HG03108 (cell line): ENCODE results near the gene ZNF80.
A peak's percentile ranks its signal among the peaks of the same experiment; 100 is the strongest.
"Not testable (repeated sequence)": the region's sequence is repeated elsewhere in the genome, so short reads cannot be mapped to it uniquely, and the experiment has no call there.

Experiments used
- ATAC-seq: cut with Tn5 transposase; IDR thresholded peaks from one replicate; pipeline ENCODE4 v1.9.1; 2021; ENCODE audit warnings: moderate library complexity; ENCODE audit not compliant: unreplicated experiment

The ZNF80 gene

DNA sequence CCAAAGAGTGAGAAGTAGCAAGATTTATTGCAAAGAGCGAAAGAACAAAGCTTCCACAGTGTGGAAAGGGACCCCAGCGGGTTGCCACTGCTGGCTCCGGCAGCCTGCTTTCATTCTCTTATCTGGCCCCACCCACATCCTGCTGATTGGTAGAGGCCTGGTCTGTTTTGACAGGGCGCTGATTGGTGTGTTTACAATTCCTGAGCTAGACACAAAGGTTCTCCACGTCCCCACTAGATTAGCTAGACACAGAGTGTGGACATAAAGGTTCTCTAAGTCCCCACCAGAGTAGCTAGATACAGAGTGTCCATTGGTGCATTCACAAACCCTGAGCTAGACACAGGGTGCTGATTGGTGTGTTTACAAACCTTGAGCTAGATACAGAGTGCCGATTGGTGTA, at the start of gene ZNF80:
Gene ZNF80, minus strand, starts transcription at position 101 of the 400 bp plus-strand sequence. CDS start 504 bp downstream, outside the sequence.
- not testable (repeated sequence) for ATAC-seq

DNA sequence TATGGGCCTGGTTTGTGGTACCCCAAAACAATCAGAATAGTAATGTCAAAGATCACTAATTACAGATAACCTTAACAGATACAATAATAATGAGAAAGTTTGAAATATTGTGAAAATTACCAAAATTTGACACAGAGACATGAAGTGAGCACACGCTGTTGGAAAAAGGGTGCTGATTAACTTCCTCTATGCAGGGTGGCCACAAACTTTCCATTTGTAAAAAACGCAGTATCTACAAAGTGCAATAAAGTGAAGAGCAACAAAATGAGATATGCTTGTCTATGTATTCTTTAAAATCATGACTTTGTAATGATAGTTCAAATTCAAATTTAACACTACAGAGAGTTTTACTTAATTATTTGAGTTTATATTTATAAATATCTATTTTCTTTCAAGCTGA, 48.9 kb upstream of the ZNF80 start:
- no peak for ATAC-seq

DNA sequence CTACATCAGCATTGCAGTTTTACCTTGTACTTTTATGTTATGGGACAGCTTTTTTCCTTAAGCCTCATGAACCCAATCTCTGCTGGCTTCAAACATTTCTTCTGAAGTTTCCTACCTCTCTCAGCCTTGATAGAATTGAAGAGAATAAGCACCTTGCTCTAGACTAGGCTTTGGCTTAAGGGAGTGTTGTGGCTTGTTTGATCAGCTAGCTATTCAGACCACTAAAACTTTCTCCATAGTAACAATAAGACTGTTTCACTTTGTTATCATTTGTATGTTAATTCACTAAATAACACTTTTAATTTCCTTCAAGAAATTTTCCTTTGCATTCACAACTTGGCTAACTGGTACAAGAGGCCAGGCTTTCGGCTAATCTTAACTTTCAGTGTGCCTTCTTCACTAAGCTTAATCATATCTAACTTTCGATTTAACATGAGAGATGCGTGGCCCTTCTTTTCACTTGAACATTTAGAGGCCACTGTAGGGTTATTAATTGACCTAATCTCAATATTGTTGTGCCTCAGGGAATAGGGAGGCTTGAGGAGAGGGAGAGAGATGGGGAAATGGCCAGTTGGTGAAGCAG, 48.4 kb upstream of the ZNF80 start:
- ATAC-seq = no peak

DNA sequence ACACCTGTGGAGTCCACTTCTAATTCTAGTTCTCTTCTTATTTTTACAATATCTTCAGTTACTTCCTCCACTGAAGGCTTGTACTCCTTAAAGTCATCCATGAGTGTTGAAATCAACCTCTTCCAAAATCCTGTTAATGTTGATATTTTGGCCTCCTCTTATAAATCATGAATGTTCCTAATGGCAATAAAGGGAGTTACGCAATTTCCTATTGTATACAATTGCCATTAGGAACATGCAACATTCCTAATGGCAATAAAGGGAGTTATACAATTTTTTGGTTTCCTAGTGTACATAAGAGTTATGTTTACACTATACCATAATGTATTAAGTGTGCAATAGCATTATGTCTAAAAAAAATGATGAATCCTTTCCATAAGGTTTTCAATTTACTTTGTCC, 47.3 kb upstream of the ZNF80 start:
- no peak for ATAC-seq

DNA sequence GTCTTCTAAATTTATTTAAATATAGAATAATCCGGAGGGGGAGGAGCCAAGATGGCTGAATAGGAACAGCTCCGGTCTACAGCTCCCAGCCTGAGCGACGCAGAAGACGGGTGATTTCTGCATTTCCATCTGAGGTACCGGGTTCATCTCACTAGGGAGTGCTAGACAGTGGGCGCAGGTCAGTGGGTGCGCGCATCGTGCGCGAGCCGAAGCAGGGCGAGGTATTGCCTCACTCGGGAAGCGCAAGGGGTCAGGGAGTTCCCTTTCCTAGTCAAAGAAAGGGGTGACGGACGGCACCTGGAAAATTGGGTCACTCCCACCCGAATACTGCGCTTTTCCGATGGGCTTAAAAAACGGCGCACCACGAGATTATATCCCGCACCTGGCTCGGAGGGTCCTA, 39.5 kb upstream of the ZNF80 start:
- not testable (repeated sequence) for ATAC-seq

DNA sequence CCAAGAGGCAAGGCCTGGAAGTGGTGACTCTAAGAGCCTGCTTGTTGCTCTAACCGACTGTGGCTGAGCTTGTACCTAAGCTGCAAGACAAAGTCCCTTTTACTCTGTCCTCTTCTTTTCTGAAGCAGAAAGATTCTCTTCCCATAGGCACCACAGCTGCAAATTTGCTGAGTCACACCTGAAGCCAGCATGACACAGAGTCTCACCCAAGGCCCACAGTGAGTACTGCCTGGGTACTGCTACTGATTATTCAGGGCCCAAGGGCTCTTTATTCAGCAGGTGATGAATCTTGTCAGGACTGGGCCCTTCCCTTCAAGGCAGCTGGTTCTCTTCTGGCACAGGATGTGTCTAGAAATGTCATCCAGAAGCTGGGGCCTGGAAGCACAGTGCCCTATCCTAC, 37.6 kb upstream of the ZNF80 start:
- ATAC-seq = no peak

DNA sequence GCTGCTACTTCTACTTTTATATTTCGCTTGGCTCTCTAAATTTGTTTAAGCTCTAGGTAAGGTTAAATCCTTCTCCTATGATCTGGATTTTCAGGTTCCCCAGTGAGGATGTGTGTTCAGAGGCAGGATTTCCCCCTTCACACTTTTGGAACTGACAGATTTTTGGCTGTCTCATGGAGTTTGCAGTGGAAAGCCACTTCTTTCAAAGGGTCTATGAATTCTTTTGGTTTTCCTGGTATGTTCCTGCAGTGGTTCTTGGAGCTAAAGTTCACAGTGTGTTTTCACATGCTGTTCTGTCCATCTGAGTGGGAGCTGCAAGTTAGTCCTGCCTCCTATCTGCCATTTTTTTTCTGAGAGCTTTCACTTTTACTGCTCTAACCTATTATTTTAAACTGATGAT, 34.9 kb upstream of the ZNF80 start:
- ATAC-seq = no peak

DNA sequence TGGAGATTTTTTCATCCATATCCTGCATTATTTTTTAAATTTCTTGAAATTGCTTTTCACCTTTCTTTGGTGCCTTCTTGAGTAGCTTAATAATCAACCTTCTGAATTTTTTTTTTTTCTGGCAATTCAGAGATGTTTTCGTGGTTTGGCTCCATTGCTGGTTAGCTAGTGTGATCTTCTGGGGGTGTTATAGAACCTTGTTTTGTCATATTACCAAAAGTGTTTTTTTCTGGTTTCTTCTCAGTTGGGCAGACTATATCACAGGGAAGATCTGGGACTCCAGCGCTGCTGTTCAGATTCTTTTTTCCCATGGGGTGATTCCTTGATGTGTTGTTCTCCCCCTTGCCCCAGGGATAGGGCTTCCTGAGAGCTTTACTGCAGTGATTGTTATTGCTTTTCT, 32.6 kb upstream of the ZNF80 start:
- no peak for ATAC-seq

DNA sequence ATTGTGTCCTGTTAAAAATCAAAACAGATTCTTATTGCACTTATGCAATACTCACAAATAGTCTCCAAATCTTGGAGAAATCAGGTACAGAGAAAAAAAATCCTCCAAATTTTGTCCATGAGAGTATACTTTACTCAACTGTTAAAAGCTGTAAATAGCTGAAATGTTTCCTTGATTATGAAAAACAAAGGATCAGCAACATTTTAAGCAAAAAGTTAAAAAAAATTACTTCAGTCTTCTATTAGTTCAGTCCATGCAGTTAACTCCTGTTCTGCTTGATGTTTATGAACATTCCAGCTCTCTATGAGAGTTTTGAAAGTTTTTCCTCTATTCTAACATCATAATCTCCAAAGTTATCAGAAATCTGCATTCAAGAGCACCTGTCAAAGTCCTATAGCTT, 22.8 kb upstream of the ZNF80 start:
- no peak for ATAC-seq

DNA sequence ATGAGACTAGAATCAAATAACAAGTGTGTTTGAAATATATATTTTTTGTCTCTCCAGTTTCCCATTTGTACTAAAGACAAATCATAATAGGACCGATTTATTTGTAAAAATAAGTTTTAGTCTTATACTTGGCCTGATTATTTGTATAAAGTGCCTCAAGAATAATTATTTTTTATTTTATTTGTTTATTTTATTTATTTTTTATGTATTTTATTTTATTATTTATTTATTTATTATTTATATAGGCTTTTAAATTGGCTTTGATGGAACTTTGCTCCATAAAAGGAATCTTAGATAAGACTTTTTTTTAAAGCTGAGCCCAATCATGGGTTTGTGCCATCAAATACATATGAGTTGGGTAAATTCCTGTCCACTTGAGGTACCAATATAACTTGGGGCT, 22.2 kb upstream of the ZNF80 start:
- ATAC-seq = no peak

DNA sequence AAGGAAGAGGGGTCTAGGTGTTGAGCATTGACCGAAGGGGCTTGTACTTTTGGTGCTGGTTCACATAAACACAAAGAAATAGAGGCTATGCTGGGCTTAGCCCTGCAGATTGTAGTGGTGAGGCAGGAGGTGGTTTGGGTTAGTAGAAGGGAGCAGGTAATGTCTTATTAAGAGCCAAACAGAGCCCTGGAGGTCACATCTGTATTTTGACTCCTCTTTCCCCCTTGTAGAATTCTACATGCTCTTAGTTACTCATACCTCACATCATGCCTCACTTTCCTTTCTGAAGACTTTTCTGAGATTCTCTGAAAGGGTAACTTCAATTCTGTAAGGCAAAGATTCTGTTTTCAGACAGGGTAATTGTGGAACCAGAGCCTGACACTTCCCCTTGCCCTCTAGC, 16.1 kb upstream of the ZNF80 start:
- no peak for ATAC-seq

DNA sequence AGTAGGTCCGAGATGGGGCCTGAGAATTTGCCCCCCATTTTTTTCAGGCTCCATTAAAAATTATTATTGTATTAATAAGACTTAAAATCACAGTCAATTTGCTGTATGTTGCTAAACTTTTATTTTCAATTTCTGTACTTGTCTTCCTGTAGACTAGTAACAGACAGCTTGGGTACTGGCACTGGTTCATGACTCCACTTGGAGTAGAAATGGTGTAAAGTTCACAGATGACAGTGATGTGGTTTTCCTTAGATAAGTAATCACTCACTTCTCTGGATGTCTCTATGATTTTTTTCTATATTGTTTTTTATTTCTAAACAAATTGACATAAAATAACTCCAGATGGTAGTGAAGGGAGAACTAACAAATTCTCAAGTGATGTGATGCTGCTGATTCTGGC, 15.6 kb upstream of the ZNF80 start:
- no peak for ATAC-seq

DNA sequence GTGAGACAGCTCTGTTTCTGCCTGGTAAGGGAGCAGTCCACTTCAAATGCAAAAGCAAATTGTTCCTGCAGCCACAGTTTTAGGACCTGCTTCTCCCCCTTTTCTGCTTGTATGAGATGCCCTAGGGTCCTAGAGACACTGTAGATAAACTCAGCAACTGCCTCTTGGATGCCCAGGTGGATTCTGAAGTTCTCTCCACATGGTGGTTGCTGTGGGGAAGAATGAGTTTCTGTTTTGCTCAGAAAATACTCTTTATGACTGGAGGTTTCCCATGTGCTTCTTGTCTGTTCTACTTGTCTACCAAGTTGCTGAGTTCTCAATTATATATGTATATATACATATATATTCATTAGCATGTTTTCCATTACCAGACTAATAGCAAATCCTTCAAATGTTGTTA, 5.6 kb upstream of the ZNF80 start:
- ATAC-seq = peak; percentile 91

DNA sequence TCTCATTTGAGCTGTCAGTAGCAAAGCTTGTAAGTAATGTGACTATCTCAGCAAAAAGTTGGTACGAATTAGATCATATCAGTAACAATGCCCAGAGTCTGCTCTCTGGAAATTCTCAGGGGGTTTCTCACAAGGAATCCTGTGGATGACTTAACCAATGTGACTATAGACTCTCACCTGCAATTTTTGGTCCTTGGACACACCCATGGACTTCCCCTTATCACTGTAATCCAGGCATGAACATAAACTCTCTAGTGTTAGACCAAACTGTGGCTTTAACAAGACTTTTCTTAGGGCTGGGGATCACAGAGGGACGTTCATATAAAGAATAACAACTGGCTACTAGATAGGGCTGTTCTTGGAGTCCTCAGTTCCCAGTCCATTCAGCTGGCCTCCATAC, 3.9 kb upstream of the ZNF80 start:
- ATAC-seq = no peak

DNA sequence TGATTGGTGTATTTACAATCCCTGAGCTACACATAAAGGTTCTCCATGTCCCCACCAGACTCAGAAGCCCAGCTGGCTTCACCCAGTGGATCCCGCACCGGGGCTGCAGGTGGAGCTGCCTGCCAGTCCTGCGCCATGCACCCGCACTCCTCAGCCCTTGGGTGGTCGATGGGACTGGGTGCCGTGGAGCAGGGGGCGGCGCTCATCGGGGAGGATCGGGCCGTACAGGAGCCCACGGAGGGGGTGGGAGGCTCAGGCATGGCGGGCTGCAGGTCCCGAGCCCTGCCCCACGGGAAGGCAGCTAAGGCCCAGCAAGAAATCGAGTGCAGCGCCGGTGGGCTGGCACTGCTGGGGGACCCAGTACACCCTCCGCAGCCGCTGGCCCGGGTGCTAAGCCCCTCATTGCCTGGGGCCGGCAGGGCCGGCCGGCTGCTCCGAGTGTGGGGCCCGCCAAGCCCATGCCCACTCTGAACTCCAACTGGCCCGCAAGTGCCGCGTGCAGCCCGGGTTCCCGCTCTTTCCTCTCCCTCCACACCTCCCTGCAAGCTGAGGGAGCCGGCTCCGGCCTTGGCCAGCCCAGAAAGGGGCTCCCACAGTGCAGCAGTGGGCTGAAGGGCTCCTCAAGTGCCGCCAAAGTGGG, 888 bp upstream of the ZNF80 start:
- ATAC-seq = not testable (repeated sequence)

DNA sequence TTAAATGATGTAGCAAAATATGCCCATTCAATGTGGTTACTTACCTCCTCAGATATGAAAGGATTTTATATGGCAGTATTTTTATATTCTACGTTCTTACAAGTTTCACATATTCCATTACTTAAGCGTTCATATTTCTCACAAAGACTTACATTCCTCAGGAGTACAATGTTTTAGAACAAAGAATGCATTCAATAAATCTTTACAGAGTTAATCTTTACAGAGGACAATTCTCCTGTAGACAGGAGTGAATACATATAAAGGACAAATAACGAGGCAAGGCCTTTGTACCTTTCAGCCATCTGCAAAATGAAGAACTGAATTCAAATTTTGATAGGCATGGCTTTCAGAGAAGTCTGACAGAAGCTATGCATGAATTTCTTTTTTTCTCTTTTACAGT, 1.9 kb downstream of the ZNF80 start:
- ATAC-seq = no peak

DNA sequence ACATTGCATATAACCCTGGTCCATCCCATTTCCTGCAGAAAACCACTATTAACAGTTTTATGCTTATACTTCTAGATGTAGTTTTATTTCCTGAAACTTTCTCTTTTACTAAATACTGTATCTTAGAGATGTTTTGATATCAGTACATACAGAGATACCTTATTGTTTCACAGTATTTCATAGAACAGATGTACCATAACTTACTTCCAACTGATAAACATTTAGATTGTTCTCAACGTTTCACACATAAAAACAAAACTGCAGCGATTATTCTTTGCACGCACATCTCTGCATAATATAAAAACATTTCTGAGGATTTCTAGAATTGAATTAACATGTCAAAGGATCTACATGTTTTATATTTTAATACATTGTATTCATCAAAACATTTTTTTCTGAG, 2.6 kb downstream of the ZNF80 start:
- no peak for ATAC-seq

DNA sequence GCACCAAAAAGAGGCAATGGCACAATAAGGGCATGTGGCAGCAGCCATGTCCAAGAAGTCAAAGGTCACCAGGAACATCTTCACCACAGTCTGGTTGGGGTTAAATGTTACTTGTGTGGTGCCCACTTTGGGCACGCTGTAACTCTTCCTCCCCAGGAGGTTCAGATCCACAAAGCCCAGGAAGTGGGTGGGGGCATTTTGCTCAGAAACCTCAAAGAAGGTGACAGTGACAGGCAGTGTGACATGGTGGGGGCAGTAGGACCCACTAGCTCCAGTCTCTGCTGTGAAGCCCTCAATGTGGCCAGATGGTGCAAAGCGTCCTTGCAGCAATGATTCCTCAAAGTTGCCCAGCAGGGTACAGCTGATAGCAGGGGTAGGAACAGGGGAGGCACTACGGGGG, 5.8 kb downstream of the ZNF80 start:
- ATAC-seq = no peak

DNA sequence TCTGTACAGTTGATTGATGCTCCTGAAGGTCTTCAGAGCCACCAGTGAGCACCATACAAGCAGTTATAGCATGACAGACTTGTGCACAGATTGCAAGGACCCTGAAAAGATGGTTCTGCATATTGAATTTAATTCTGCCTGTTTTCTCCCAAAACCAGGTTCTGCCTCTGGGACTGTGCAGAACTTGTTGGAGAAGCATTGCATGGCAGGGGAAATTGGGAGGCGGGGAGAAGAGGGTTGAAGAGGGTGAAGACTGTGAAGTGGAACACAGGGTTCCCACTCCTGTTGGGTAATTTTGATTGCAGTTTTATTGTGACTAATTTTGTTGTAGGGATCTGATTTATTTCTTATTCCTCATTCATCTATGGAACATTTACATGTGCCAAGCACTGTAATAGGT, 10.3 kb downstream of the ZNF80 start:
- no peak for ATAC-seq

DNA sequence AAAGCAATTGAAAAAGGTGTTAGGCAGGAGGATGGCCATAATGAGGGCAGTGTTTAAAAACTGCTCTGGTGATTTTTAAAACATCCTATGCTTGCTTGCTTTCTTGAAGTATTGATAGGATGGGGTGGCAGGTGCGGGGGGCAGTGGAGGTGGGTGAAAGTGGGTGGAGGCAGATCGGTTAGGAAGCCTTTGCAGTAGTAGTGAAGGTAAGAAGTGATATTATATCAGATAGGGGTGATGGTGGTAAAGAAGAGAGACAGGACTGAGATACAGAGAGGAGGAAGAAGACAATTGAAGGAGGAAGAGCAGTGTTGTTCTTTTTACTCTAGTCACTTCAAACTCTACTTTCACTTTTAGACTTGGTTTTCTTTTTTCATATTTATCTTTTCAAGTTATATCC, 11.1 kb downstream of the ZNF80 start:
- no peak for ATAC-seq

DNA sequence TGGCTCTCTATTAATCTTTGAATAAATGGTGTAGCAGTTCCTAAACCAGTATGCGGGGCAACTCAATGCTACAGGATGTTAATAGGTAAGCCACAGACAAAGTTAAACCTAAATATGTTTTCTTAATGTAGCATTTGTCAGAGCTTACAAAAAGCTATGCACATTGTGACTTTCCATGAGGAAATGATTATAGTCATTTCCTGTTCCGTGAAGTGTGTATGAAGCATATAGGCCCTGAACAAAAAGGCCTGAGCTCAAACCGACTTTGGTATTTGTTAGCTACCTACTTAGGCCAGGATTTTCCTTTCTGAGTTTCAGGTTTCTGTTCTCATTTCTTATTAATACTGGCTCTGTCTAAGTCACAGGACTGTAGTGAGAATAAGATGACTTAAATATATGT, 14.2 kb downstream of the ZNF80 start:
- peak; percentile 78 for ATAC-seq

DNA sequence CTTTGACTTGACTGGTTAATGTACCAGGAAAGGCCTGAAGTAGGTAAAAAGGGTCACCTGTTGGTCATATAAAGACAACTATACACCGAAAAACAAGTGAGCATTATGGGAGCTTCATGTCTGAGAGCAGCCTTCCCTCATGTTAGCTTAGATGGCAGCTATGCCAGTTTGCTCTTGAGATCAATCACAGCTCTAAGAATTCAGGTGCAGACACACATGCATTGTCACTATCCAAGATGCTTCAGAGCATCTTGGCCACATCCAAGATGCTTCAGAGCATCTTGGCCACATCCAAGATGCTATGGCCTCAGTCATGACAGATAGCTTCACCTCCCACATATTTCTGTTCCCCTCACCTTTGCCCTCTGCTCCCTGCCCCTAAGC, 15.5 kb downstream of the ZNF80 start:
- no peak for ATAC-seq

DNA sequence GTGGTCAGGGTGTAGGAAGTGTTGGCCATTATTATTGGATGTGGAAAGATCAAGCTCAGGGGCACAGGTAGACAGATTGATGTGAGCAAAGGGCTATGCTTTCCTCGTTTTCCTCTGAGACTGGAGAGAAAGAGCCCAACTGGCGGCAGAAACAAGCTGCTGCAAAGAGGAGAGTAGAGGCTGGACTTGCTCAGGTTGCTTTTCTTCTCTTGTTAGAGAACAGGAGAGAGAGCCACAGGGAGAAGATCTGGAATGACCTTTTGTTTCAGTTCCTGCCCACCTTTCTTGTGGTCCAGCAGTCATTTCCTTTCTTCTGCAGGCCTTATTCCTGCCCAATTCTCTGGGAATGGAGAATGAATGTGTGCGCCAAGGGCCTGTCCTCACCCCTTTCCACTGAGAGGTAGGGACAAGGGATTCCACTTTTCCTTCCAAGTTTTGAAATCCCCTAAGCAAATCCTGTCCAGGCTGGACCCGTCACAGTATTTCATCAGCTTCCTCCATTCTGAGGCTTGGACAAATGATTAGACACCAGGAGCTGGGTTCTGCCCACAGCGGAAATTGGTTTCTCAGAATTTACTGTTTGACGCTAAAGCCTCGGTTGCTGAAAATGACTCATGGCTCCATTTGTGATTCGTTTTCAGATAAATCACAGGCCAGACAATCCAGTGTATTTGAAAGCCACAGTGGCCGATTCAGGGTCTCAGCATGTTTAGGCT, 16.1 kb downstream of the ZNF80 start:
- ATAC-seq = no peak
